GM19239 (cell line): ENCODE measurements around the gene DMKN.
"Not testable (repeated sequence)": the region's sequence is repeated elsewhere in the genome, so short reads cannot be mapped to it uniquely, and the experiment has no call there.

Source experiments
- DNase-seq: peaks from one replicate; pipeline ENCODE4 v3.0.0; 2011; ENCODE audit warnings: low spot score; ENCODE audit not compliant: insufficient read length
- FAIRE-seq: peaks from 2 replicates; lab custom pipeline; 2011; peaks lifted over from hg19 to GRCh38; lab: Jason Lieb, UNC

Gene DMKN

DNA sequence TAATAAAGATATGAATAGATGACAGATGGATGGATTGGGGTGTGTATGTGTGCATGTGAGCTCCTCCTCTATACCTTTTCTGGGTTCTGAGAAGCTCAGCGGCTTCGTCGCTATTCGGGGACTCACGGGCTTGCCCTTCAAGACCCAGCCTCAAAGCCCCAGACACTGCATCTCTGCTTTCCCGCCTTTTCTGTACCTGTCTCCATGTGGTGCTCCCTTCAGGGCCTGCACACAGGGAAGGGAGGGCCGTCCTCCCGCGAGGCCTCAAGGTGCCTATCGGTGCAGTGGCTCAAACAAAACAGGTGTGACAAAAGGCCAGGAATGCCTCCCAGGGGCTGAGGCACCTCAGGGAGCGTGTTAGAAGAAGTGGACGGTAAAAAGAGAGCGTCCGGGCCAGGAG lies 39.3 kb downstream of the DMKN start:
- FAIRE-seq (no peak), DNase-seq (no peak)

GRCh38 chr19:35471946-35472345 lies 41.5 kb downstream of the DMKN start:
- FAIRE-seq (no peak), DNase-seq (no peak)

- not testable (repeated sequence) for FAIRE-seq, DNase-seq
Measured at GRCh38 chr19:35471075-35471474, 42.4 kb downstream of the DMKN start.

DNA sequence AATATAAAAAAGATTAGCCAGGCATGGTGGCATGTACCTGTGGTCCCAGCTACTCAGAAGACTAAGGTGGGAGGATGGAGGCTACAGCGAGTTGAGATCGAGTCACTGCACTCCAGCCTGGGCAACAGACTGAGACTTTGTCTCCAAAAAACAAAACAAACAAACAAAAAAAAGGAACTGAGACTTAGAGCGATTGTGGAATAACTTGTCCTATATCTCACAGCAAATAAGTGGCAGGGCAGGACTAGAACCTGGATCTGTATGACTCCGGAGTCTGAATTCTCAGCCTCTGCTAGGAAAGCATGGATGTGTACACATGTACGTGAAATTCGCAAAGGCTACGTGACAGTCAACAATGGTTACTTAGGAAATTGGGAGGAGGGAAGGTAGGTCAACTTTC lies 43.3 kb downstream of the DMKN start:
- no peak for FAIRE-seq
- DNase-seq: no peak

- DNase-seq: peak; percentile 69
- FAIRE-seq: peak; percentile 100
Measured at GRCh38 chr19:35468637-35469036, 44.8 kb downstream of the DMKN start.

DNA sequence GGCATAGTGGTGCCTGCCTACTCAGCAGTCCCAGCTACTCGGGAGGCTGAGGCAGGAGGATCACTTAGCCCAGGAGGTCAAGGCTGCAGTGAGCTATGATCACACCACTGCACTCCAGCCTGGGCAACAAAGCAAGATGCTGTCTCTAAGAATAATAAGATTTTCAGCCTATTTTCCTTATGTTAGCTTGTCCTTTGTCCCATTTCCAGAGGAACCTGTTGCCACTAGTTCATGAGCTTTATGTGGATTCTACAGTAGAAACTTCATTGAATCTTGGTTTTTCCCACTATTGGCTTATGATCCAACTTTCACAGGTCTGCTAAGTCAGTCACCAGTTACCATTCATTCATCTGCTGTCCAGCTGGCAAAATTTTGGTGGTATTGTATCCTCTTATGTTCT lies 47.2 kb downstream of the DMKN start:
- FAIRE-seq (no peak), DNase-seq (no peak)

DNA sequence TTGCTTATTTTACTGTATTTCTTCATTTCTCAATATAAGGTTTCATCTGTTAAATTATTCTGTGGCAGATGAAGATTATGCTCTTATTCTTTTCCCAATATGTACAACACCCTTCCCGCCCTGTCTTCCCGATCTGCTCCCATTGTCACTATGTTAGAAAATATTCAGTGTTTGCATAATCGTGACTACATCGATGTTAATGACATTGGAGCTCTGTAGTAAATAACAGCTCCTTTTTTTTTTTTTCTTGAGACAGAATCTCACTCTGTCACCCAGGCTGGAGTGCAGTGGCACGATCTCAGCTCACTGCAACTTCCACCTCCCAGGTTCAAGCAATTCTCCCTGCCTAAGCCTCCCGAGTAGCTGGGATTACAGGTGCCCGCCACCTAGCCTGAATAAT lies 50.5 kb downstream of the DMKN start:
- not testable (repeated sequence) for FAIRE-seq, DNase-seq

- DNase-seq: peak; percentile 51
- FAIRE-seq: peak; percentile 99
Measured at GRCh38 chr19:35462476-35462953, 50.9 kb downstream of the DMKN start.

DNA sequence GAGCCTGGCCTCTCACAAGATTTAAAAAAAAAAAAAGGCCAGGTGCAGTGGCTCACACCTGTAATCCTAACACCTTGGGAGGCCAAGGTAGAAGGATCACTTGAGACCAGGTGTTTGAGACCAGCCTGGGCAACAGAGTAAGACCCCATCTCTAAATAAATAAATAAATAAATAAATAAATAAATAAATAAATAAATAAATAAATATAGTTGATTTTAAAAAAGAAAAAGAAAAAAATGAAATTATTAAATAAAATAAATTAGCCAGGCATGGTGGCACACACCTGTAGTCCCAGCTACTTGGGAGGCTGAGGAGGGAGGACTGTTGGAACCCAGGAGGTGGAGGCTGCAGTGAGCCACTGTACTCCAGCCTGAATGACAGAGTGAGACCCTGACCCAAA lies 51.7 kb downstream of the DMKN start:
- not testable (repeated sequence) for DNase-seq, FAIRE-seq

- FAIRE-seq (no peak), DNase-seq (no peak)
Measured at GRCh38 chr19:35461060-35461459, 52.4 kb downstream of the DMKN start.

DNA sequence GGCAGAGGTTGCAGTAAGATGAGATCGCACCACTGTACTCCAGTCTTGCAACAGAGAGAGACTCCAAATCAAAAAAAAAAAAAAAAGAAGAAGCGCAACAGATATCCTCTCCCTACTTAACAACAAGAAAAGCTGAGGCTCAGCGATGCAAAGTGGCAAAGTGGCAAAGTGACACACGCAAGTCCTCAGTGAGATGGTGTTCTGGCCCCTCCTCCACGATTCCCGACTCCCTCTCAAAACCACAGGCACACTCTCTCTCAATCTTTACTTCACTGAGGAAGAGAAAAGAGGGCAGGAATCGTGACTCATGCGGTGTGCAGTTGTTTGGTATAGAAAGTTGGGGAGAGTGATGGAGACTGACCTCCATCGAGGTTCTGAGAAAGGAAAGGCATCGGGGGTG lies 52.8 kb downstream of the DMKN start:
- FAIRE-seq: peak; percentile 91

DNA sequence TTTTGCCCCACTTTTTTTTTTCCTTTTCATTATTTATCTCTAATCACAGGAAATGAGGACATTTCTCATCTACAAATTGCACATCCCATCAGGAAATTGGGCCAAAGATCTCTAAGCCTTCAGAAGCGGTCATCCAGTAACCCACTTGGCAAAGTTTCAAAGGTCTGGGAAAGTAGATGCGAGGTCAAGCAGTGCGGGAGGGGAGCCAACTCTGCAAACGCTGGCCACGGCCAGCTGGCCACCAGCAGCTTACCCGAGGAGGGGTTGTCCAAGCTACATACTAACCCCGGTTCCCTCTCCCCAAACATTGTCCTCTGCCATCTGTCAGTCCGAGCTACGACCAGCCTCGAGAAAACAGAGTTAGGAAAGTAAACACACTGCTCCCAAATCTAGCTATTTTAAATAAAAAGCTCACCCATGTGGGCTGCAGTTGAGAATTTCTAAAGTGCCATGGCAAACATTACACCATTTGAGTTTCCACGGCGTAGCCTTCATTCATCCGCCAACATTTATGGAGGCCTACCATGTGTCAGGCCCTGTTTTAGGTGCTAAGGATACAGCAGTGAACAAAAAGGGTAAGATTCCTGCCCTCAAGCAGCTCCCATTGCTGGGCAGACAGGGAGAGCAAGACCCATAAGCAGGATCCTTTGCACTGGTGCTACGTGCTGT lies 53.9 kb downstream of the DMKN start:
- peak; percentile 76 for FAIRE-seq

More for the DNA sequence above, 52.8 kb downstream of the DMKN start:
- DNase-seq: no peak

DNA sequence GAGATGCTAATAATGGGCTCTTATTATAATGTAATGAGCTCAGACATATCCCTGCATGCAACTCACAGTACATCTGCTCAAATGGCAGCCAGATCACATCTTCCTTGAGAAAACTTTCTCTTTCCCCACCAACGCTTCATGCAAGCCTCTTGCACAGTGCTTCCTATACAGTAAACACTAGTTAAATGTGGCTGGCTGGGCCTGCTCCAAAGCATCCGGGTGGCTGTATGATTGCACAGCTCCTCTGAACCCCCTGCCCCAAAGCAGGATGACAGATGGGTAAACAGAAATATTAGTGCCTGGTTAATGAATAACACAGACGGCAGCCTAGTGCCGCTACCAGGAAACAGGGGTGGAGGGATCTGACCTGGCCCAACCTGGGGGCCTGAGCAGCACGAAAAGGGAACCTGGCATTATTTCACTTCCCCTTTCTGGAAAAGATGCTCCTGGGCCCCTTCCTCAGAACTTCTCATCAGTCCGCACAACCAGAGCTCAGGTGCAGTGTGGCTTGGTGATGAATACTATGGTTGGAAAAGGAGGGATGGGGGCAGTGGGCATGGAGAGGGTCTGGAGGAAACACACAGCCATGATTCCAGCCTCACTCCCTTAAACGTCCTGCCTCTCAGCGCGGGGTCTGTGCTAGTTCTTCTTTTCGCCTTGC lies 54.6 kb downstream of the DMKN start:
- DNase-seq (no peak), FAIRE-seq (peak; percentile 99)

More for the DNA sequence above, 53.9 kb downstream of the DMKN start:
- no peak for DNase-seq

DNA sequence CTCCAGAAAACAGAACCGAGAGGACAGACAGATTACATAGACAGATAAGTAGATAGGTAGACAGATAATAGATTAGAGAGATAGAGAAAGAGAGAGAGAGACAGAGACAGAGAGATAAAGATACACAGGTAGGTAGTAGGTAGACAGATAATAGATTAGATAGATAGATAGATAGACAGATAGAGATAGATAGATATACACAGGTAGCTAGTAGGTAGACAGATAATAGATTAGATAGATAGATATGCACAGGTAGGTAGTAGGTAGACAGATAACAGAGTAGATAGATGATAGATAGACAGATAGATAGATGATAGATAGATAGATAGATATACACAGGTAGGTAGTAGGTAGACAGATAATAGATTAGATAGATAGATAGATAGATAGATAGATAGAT lies 55.3 kb downstream of the DMKN start:
- no peak for FAIRE-seq

DNA sequence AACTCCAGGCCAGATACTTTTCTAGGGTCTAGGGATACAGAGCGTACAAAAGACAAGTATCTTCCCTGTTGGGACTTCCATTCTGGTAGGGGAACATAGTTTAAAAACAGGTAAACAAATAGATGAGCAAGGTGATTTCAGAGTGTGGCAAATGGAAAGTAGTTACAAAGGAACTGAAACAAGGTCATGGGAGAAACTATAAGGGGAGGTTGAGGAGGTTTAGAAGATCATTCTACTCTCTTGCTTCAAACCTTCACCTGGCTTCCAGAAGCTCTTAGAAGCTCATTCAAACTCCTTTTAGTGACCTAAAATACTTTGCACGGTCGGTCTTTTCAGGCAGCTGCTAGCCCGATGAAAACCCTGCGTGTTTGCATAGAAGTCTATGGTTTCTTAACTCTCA lies 56.3 kb downstream of the DMKN start:
- DNase-seq (no peak), FAIRE-seq (peak; percentile 95)

More for the DNA sequence above, 55.3 kb downstream of the DMKN start:
- no peak for DNase-seq

GRCh38 chr19:35455616-35456201 lies 57.7 kb downstream of the DMKN start:
- FAIRE-seq (no peak), DNase-seq (no peak)

- FAIRE-seq: no peak
- no peak for DNase-seq
Measured at GRCh38 chr19:35454663-35455062, 58.8 kb downstream of the DMKN start.

- DNase-seq (no peak), FAIRE-seq (peak; percentile 99)
Measured at GRCh38 chr19:35451338-35452096, 61.9 kb downstream of the DMKN start.

GRCh38 chr19:35449359-35450043 lies 63.9 kb downstream of the DMKN start:
- DNase-seq (no peak), FAIRE-seq (no peak)
